GM23338 (cell line): ENCODE data around the gene AGBL5.

Experiments
- CREB1 ChIP-seq: fragments of 250-450 bp; sonication (Bioruptor Pico); IDR thresholded peaks from 2 replicates; pipeline ENCODE4 v1.5.0; 2020; ENCODE audit warnings: low read depth, mild to moderate bottlenecking, moderate library complexity
- EZH2 ChIP-seq: fragments of 200-600 bp; sonication (generic); IDR thresholded peaks from one replicate; pipeline ENCODE4 v1.8.0; 2017; ENCODE audit warnings: antibody characterized with exemption, mild to moderate bottlenecking, low read depth; ENCODE audit not compliant: unreplicated experiment
- EZH2phosphoT487 ChIP-seq: fragments of 200-600 bp; sonication (generic); IDR thresholded peaks from one replicate; pipeline ENCODE4 v1.8.1; 2018; ENCODE audit warnings: antibody characterized with exemption; ENCODE audit not compliant: unreplicated experiment
- JUNB ChIP-seq: IDR thresholded peaks from one replicate; pipeline ENCODE4 v1.6.1; 2016; ENCODE audit warnings: antibody characterized with exemption; ENCODE audit not compliant: unreplicated experiment
- NANOG ChIP-seq: IDR thresholded peaks from 2 replicates; pipeline ENCODE4 v1.6.1; 2016; ENCODE audit warnings: antibody characterized with exemption, borderline replicate concordance
- POLR2AphosphoS5 ChIP-seq: IDR thresholded peaks from 2 replicates; pipeline ENCODE4 v1.6.1; 2016; ENCODE audit warnings: antibody characterized with exemption, low read depth
- STAT1 ChIP-seq: IDR thresholded peaks from one replicate; pipeline ENCODE4 v1.6.1; 2016; ENCODE audit warnings: antibody characterized with exemption; ENCODE audit not compliant: unreplicated experiment
- ZNF114 ChIP-seq: fragments of 250-450 bp; sonication (Bioruptor Pico); IDR thresholded peaks from 2 replicates; pipeline ENCODE4 v1.5.0; 2020; ENCODE audit warnings: mild to moderate bottlenecking, moderate library complexity
- ZNF331 ChIP-seq: fragments of 250-450 bp; sonication (Bioruptor Pico); IDR thresholded peaks from 2 replicates; pipeline ENCODE4 v1.5.0; 2020; ENCODE audit warnings: low read depth, mild to moderate bottlenecking, moderate library complexity
- TF ChIP-seq, protein P1 (sequence below): IDR thresholded peaks from one replicate; pipeline ENCODE4 v1.6.1; 2018; ENCODE audit warnings: antibody characterized with exemption; ENCODE audit not compliant: unreplicated experiment
- TF ChIP-seq, protein P2 (sequence below), 2 experiments: fragments of 200-600 bp in 1 of 2; sonication (generic) in 1 of 2; conservative IDR thresholded peaks; 2 replicates each; pipeline versions ENCODE4 v1.5.1 to v1.6.1; 2016 to 2017; ENCODE audit warnings: antibody characterized with exemption in 2 of 2, low read depth in 2 of 2, mild to moderate bottlenecking in 2 of 2, moderate library complexity in 1 of 2
- TF ChIP-seq, protein P3 (sequence below): IDR thresholded peaks from 2 replicates; pipeline ENCODE4 v1.6.1; 2016; ENCODE audit warnings: antibody characterized with exemption
- TF ChIP-seq, protein P4 (sequence below): fragments of 250-450 bp; sonication (Bioruptor Pico); IDR thresholded peaks from 2 replicates; pipeline ENCODE4 v1.5.0; 2020; ENCODE audit warnings: mild to moderate bottlenecking, moderate library complexity

DNA sequence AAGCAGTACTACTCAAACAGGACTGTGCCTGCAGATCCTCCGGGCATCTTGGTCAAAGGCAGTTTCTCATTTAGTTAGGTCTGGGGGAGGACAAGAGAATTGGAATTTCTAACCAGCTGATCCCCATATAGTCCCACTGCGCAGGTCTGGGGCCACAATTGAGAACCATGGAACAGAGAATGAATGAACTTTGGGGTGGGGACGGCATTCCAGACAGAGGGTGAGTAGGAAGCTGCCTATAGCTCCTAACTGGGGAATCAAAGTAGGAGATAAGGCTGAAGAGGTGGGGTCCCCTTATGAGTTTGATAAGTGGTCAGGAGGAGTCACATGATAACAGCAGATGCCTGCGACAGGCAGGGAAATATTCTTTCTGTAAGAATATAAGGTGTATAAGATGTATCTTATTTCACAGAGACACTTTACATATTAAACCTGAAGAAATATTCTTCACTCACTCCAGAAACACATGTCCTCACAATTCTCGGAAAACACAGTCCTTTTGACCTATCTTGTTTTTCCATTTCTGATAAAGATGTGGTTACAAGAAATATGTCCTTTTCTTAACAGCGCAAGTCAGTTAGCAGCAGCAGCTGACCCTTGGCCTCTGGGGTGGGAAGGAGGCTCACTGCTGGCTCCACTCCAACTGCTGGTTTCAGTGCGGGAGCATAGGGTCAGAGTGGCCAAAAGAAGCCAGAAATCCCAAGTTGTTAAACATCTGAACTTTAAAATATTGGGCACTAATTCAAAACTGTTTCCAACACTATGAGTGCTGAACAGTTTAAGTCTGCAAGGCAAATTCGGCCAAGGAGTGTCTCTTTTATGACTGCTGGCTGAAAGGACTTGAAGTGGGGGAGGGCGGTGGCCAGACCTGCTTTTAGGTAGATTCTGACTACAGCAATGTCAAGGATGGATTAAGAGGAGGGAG lies 31.3 kb upstream of the AGBL5 start:
- TF ChIP-seq, protein P1, sequence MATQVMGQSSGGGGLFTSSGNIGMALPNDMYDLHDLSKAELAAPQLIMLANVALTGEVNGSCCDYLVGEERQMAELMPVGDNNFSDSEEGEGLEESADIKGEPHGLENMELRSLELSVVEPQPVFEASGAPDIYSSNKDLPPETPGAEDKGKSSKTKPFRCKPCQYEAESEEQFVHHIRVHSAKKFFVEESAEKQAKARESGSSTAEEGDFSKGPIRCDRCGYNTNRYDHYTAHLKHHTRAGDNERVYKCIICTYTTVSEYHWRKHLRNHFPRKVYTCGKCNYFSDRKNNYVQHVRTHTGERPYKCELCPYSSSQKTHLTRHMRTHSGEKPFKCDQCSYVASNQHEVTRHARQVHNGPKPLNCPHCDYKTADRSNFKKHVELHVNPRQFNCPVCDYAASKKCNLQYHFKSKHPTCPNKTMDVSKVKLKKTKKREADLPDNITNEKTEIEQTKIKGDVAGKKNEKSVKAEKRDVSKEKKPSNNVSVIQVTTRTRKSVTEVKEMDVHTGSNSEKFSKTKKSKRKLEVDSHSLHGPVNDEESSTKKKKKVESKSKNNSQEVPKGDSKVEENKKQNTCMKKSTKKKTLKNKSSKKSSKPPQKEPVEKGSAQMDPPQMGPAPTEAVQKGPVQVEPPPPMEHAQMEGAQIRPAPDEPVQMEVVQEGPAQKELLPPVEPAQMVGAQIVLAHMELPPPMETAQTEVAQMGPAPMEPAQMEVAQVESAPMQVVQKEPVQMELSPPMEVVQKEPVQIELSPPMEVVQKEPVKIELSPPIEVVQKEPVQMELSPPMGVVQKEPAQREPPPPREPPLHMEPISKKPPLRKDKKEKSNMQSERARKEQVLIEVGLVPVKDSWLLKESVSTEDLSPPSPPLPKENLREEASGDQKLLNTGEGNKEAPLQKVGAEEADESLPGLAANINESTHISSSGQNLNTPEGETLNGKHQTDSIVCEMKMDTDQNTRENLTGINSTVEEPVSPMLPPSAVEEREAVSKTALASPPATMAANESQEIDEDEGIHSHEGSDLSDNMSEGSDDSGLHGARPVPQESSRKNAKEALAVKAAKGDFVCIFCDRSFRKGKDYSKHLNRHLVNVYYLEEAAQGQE, result no peak
- TF ChIP-seq, protein P2, sequence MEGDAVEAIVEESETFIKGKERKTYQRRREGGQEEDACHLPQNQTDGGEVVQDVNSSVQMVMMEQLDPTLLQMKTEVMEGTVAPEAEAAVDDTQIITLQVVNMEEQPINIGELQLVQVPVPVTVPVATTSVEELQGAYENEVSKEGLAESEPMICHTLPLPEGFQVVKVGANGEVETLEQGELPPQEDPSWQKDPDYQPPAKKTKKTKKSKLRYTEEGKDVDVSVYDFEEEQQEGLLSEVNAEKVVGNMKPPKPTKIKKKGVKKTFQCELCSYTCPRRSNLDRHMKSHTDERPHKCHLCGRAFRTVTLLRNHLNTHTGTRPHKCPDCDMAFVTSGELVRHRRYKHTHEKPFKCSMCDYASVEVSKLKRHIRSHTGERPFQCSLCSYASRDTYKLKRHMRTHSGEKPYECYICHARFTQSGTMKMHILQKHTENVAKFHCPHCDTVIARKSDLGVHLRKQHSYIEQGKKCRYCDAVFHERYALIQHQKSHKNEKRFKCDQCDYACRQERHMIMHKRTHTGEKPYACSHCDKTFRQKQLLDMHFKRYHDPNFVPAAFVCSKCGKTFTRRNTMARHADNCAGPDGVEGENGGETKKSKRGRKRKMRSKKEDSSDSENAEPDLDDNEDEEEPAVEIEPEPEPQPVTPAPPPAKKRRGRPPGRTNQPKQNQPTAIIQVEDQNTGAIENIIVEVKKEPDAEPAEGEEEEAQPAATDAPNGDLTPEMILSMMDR (conservative IDR thresholded peaks at IDR 0.05; ENCODE audit: low read depth in 2 of 2), result no peak
- TF ChIP-seq POLR2AphosphoS5 (no peak), EZH2 (no peak), JUNB (no peak), EZH2phosphoT487 (no peak), NANOG (no peak), ZNF114 (CRISPR knock-in tag) (no peak), CREB1 (no peak), ZNF331 (CRISPR knock-in tag) (no peak), STAT1 (no peak)
- TF ChIP-seq, protein P3, sequence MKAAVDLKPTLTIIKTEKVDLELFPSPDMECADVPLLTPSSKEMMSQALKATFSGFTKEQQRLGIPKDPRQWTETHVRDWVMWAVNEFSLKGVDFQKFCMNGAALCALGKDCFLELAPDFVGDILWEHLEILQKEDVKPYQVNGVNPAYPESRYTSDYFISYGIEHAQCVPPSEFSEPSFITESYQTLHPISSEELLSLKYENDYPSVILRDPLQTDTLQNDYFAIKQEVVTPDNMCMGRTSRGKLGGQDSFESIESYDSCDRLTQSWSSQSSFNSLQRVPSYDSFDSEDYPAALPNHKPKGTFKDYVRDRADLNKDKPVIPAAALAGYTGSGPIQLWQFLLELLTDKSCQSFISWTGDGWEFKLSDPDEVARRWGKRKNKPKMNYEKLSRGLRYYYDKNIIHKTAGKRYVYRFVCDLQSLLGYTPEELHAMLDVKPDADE, result no peak
- TF ChIP-seq, protein P4, sequence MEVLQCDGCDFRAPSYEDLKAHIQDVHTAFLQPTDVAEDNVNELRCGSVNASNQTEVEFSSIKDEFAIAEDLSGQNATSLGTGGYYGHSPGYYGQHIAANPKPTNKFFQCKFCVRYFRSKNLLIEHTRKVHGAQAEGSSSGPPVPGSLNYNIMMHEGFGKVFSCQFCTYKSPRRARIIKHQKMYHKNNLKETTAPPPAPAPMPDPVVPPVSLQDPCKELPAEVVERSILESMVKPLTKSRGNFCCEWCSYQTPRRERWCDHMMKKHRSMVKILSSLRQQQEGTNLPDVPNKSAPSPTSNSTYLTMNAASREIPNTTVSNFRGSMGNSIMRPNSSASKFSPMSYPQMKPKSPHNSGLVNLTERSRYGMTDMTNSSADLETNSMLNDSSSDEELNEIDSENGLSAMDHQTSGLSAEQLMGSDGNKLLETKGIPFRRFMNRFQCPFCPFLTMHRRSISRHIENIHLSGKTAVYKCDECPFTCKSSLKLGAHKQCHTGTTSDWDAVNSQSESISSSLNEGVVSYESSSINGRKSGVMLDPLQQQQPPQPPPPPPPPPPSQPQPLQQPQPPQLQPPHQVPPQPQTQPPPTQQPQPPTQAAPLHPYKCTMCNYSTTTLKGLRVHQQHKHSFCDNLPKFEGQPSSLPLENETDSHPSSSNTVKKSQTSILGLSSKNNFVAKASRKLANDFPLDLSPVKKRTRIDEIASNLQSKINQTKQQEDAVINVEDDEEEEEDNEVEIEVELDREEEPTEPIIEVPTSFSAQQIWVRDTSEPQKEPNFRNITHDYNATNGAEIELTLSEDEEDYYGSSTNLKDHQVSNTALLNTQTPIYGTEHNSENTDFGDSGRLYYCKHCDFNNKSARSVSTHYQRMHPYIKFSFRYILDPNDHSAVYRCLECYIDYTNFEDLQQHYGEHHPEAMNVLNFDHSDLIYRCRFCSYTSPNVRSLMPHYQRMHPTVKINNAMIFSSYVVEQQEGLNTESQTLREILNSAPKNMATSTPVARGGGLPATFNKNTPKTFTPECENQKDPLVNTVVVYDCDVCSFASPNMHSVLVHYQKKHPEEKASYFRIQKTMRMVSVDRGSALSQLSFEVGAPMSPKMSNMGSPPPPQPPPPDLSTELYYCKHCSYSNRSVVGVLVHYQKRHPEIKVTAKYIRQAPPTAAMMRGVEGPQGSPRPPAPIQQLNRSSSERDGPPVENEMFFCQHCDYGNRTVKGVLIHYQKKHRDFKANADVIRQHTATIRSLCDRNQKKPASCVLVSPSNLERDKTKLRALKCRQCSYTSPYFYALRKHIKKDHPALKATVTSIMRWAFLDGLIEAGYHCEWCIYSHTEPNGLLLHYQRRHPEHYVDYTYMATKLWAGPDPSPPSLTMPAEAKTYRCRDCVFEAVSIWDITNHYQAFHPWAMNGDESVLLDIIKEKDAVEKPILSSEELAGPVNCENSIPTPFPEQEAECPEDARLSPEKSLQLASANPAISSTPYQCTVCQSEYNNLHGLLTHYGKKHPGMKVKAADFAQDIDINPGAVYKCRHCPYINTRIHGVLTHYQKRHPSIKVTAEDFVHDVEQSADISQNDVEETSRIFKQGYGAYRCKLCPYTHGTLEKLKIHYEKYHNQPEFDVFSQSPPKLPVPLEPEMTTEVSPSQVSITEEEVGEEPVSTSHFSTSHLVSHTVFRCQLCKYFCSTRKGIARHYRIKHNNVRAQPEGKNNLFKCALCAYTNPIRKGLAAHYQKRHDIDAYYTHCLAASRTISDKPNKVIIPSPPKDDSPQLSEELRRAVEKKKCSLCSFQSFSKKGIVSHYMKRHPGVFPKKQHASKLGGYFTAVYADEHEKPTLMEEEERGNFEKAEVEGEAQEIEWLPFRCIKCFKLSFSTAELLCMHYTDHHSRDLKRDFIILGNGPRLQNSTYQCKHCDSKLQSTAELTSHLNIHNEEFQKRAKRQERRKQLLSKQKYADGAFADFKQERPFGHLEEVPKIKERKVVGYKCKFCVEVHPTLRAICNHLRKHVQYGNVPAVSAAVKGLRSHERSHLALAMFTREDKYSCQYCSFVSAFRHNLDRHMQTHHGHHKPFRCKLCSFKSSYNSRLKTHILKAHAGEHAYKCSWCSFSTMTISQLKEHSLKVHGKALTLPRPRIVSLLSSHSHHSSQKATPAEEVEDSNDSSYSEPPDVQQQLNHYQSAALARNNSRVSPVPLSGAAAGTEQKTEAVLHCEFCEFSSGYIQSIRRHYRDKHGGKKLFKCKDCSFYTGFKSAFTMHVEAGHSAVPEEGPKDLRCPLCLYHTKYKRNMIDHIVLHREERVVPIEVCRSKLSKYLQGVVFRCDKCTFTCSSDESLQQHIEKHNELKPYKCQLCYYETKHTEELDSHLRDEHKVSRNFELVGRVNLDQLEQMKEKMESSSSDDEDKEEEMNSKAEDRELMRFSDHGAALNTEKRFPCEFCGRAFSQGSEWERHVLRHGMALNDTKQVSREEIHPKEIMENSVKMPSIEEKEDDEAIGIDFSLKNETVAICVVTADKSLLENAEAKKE, result no peak
